ENCODE measurements around the gene INSYN1. TPM values are rescaled to one million over a fixed set of nuclear protein-coding genes. Genes with fewer than 3 reads are reported as not detected.

INSYN1 gene, protein sequence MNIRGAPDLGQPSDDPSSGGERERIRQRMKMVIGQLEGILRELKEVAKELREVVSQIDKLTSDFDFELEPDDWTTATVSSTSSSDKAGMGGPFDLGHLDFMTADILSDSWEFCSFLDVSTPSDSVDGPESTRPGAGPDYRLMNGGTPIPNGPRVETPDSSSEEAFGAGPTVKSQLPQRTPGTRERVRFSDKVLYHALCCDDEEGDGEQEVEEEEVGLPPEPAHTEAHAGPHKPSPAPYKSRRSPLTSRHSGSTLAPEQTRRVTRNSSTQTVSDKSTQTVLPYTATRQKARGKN
- total RNA-seq (10 to 100 TPM in 1 of 4 donors, 1 to 10 TPM in 3; 3.6 to 10.0 (median 5.9) TPM), polyA plus RNA-seq (1 to 10 TPM in 2 of 3 donors, under 1 TPM in 1; 0.60 to 1.2 (median 1.1) TPM)

DNA sequence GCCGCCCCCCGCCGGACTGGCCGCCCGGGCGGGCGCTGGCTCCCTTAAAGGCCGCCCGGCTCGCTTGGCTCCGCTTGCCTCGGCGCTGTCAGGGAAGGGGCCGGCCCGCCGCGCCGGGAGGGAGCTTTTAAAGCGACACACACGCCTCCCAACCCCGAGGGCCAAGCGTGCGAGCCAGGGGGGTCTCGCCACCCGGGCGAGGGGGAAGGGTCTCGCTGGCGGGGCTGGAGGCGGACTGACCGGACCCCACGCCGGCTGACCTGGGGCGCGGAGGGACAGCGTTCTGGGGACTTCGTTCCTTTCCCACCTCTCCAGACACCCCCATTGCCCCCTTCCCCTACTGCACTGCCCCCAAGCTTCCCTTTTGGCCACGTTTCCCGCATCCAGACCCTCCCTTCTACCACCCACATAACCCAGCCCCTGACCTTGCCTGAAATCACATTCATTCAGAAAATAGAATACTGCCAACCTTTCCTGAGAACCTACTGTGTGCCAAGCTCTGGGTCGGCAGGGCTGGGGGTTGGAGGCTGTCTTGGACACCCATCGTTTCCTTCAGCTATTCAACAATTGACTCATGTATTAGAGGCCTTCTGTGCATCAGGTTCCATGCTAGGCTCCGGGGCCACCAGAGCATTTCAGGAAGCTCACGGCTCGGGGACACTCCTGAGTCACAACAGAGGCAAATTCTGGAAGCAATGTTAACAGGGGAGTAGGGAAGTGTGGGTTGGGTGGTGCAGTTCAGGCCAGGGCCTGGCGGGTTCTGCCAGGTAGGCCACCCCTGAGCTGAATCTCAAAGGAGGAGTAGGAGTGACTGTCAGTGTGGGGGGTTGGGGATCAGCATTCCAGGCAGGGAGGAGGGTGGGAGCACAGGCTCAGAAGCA is at the start of gene INSYN1:
Gene INSYN1 (minus strand): TSS at position 102 of the 881 bp plus-strand sequence. CDS start 2,221 bp downstream, outside the sequence.
- H3K36me3 ChIP-seq = no peaks in the 10 kb centered on the region
- peaks cover 0 to 29% (median 23%) of the 10 kb centered on the region in 4 donors for H3K4me1 ChIP-seq
- DNase-seq = peak; percentile 77
- H3K4me3 ChIP-seq = peak within 1 kb of the TSS; percentile 46 to 90 (median 65)
- TF ChIP-seq, protein P1, sequence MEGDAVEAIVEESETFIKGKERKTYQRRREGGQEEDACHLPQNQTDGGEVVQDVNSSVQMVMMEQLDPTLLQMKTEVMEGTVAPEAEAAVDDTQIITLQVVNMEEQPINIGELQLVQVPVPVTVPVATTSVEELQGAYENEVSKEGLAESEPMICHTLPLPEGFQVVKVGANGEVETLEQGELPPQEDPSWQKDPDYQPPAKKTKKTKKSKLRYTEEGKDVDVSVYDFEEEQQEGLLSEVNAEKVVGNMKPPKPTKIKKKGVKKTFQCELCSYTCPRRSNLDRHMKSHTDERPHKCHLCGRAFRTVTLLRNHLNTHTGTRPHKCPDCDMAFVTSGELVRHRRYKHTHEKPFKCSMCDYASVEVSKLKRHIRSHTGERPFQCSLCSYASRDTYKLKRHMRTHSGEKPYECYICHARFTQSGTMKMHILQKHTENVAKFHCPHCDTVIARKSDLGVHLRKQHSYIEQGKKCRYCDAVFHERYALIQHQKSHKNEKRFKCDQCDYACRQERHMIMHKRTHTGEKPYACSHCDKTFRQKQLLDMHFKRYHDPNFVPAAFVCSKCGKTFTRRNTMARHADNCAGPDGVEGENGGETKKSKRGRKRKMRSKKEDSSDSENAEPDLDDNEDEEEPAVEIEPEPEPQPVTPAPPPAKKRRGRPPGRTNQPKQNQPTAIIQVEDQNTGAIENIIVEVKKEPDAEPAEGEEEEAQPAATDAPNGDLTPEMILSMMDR (IDR thresholded peaks at IDR 0.05) = no peak
- peak in 1 of 4 donors; percentile 23 for TF ChIP-seq POLR2AphosphoS5 (IDR thresholded peaks at IDR 0.05)
- intact Hi-C loops (cut with DNase I) = loop anchor here (10.0 kb wide), 1 partner anchor 151 kb away; no protein-coding TSS in a partner anchor
- 12 to 17% methylated on average over 44 of the region's 44 CpGs for WGBS, 2 donors
- H3K27ac ChIP-seq = peak within 1 kb of the TSS; percentile 29 to 72 (median 66)
- peaks cover 0 to 6% (median 6%) of the 10 kb centered on the region in 3 donors for H3K27me3 ChIP-seq
- H3K9me3 ChIP-seq = no peaks in the 10 kb centered on the region

DNA sequence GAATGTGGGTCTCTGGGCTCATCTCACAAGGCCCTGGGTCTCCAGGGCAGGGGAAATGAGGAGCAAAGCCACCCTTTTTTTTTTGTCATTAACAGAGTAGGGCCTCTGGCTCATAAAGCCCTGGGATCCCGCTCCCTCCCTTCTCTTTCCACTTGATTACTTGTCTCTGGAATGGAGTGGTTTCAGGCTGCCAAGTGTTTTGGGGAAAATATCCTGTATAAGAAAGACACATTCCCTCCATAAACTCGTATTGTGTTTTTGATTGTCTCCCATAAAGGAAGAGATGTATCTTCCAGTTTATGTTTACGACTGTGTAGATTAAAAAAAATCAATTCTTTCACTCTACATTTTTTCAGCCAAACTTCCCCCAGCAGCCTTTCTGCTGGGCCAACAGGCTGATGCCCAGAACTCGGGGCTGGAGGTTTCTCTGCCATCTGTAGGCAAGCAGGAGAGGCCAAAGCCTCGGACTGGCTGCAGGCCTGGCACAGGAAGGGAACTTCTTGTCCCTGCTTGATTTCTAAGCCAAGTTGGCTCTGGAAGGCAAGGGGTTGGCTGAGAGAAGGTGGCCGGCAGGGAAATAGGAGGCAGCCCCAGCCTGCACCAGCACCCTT is 49.4 kb upstream of the INSYN1 start:
- H3K36me3 ChIP-seq = no peaks in the 10 kb centered on the region
- no peak overlapping the region for H3K4me3 ChIP-seq
- intact Hi-C loops (cut with DNase I) = no loop called here
- 63 to 74% methylated on average over 6 of the region's 6 CpGs for WGBS, 2 donors
- H3K27me3 ChIP-seq = no peaks in the 10 kb centered on the region
- no peaks in the 10 kb centered on the region for H3K9me3 ChIP-seq
- H3K27ac ChIP-seq = peak overlapping the region in 3 of 4 donors; percentile 8 to 73 (median 59)
- DNase-seq = peak; percentile 73
- TF ChIP-seq POLR2AphosphoS5 (IDR thresholded peaks at IDR 0.05) (no peak), EP300 (IDR thresholded peaks at IDR 0.05) (no peak), POLR2A (IDR thresholded peaks at IDR 0.05) (no peak)
- TF ChIP-seq, protein P1 (IDR thresholded peaks at IDR 0.05) = no peak
- peaks cover 0 to 35% (median 29%) of the 10 kb centered on the region in 4 donors for H3K4me1 ChIP-seq

DNA sequence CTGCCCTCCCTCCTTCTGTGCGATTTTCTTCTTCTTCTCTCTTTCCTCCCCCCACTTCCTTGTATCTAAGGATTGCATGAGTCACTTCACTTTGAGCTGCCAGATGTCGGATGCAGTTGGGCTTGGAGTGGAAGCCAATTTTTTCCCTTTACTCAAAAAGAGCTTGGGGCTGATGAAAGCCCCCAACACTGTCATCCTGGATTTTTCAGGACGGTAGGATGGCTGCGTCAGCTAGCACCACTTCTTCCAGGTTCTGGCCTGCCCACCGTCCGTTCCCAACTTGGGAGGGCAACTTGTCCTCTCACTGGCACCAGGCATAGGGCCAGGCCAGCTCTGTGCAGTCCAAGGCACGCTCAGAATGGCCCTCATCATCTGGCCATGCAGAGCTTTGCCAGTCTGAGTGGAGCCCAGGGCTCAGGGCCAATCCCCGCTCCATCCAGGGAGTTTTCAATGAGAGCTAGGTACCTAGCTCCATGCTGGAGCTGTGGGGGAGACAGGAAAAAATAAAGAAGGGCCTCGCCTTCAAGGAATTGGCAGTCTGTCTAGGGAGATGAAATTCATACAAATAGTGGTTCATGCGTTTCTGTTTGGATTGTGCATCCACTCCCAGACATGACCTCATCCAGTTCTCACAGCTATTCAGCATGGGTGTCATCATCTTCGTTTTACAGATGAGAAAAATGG is 47.7 kb upstream of the INSYN1 start:
- 66% methylated on average over 11 of the region's 11 CpGs for WGBS, 2 donors
- peak overlapping the region; percentile 42 to 73 (median 56) for H3K27ac ChIP-seq
- TF ChIP-seq POLR2A (IDR thresholded peaks at IDR 0.05) (no peak), EP300 (IDR thresholded peaks at IDR 0.05) (no peak)
- TF ChIP-seq, protein P1 (IDR thresholded peaks at IDR 0.05) = no peak
- H3K4me1 ChIP-seq = peaks cover 0 to 35% (median 29%) of the 10 kb centered on the region in 4 donors
- peak; percentile 69 for DNase-seq
- intact Hi-C loops (cut with DNase I) = no loop called here
- no peak overlapping the region for H3K4me3 ChIP-seq
- H3K9me3 ChIP-seq = no peaks in the 10 kb centered on the region
- no peaks in the 10 kb centered on the region for H3K36me3 ChIP-seq
- H3K27me3 ChIP-seq = no peaks in the 10 kb centered on the region

DNA sequence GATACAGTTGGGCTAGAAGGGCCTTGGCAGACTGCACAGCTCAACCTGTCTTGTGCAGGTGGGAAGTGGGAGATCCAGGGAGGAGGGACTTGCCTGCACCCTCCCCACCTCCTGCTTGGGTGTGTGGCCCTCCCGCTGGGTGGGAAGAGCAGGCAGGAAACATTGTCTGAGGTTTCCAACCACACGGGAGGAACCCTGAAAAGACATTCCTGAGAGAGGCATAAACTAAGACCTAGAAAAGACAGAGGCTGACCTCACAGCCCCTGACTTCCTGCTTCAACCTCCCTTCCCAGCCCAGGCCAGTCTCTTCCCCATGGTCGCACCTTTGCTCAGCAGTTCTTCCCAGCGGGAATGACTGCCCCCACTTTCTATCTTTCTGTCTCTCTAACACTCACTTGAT is 46.3 kb upstream of the INSYN1 start:
- H3K4me3 ChIP-seq = no peak overlapping the region
- no peak for DNase-seq
- intact Hi-C loops (cut with DNase I) = no loop called here
- peaks cover 0 to 35% (median 29%) of the 10 kb centered on the region in 4 donors for H3K4me1 ChIP-seq
- no peak overlapping the region for H3K27ac ChIP-seq
- TF ChIP-seq, protein P1 (IDR thresholded peaks at IDR 0.05) = no peak
- TF ChIP-seq POLR2AphosphoS5 (IDR thresholded peaks at IDR 0.05) (no peak), EP300 (IDR thresholded peaks at IDR 0.05) (no peak), POLR2A (IDR thresholded peaks at IDR 0.05) (no peak)
- H3K36me3 ChIP-seq = no peaks in the 10 kb centered on the region
- H3K27me3 ChIP-seq = no peaks in the 10 kb centered on the region
- WGBS, 2 donors = 50 to 66% methylated on average over 4 of the region's 4 CpGs
- no peaks in the 10 kb centered on the region for H3K9me3 ChIP-seq

Measured in sigmoid colon (tissue), 7 donors.